Lung microvascular endothelial cell (primary cell): ENCODE results near the gene MTSS2. TPM values are rescaled to one million over a fixed set of nuclear protein-coding genes. Genes with fewer than 3 reads are reported as not detected.

ENCODE experiments used
- total RNA-seq: library from RNA; depleted of rRNA; stranded (reverse); fragments of >200 nt; gene quantifications from 2 replicates; pipeline ENCODE4 v1.2.1, GENCODE V29; 2014

Gene MTSS2
- total RNA-seq, 1 donor from 2014 or later, result 11.1 TPM

Other genes starting within 250 kb of the MTSS2 start
- gene ST3GAL2, start 247.0 kb downstream of the MTSS2 start, total RNA-seq, result 29.0 and 37.9 TPM in 2 replicates
- gene FCSK, start 231.5 kb downstream of the MTSS2 start, total RNA-seq, result 6.8 and 9.7 TPM in 2 replicates
- 59.5 and 71.8 TPM in 2 replicates for gene COG4, start 162.5 kb downstream of the MTSS2 start, total RNA-seq
- 39.2 and 50.8 TPM in 2 replicates for gene SF3B3, start 162.2 kb downstream of the MTSS2 start, total RNA-seq
- gene IL34, start 39.5 kb downstream of the MTSS2 start, total RNA-seq, result 2.0 and 2.8 TPM in 2 replicates
- 14.2 and 17.9 TPM in 2 replicates for gene VAC14, start 115.1 kb upstream of the MTSS2 start, total RNA-seq